HG03558 (cell line): ENCODE measurements around the gene MSL1.
A peak's percentile ranks its signal among the peaks of the same experiment; 100 is the strongest.

ENCODE experiments used
- ATAC-seq: cut with Tn5 transposase; IDR thresholded peaks from one replicate; pipeline ENCODE4 v1.9.1; 2021; ENCODE audit warnings: moderate number of reproducible peaks; ENCODE audit not compliant: unreplicated experiment; ENCODE audit errors: extremely low read depth

Gene MSL1

GRCh38 chr17:40103071-40103661, 18.6 kb upstream of the MSL1 start:
- no peak for ATAC-seq

- ATAC-seq = no peak
Observed at GRCh38 chr17:40103688-40104087, 18.1 kb upstream of the MSL1 start.

GRCh38 chr17:40104594-40105486, 16.9 kb upstream of the MSL1 start:
- no peak for ATAC-seq

GRCh38 chr17:40105861-40106759, 15.7 kb upstream of the MSL1 start:
- no peak for ATAC-seq

GRCh38 chr17:40106760-40107521, 14.8 kb upstream of the MSL1 start:
- no peak for ATAC-seq

GRCh38 chr17:40107522-40108174, 14.1 kb upstream of the MSL1 start:
- ATAC-seq = no peak

- ATAC-seq = no peak
Observed at GRCh38 chr17:40108970-40109824, 12.6 kb upstream of the MSL1 start.

- no peak for ATAC-seq
Observed at GRCh38 chr17:40110026-40110845, 11.5 kb upstream of the MSL1 start.

- ATAC-seq = no peak
Observed at GRCh38 chr17:40111221-40112128, 10.3 kb upstream of the MSL1 start.

GRCh38 chr17:40112191-40112711, 9.5 kb upstream of the MSL1 start:
- ATAC-seq = no peak

- ATAC-seq = no peak
Observed at GRCh38 chr17:40112718-40113109, 9.1 kb upstream of the MSL1 start.

- peak; percentile 78 for ATAC-seq
Observed at GRCh38 chr17:40113110-40113906, 8.5 kb upstream of the MSL1 start.

GRCh38 chr17:40113907-40114245, 7.9 kb upstream of the MSL1 start:
- ATAC-seq = no peak

GRCh38 chr17:40115101-40115436, 6.7 kb upstream of the MSL1 start:
- no peak for ATAC-seq

GRCh38 chr17:40122136-40122998, 596 bp downstream of the MSL1 start:
- ATAC-seq = no peak
